GM19043 (cell line): Measurements from ENCODE around the gene OR2T11.
"Not testable (repeated sequence)": the region's sequence is repeated elsewhere in the genome, so short reads cannot be mapped to it uniquely, and the experiment has no call there.

Source experiments
- ATAC-seq: cut with Tn5 transposase; IDR thresholded peaks from one replicate; pipeline ENCODE4 v1.9.1; 2021; ENCODE audit warnings: low read depth; ENCODE audit not compliant: unreplicated experiment

The OR2T11 gene

GRCh38 chr1:248621770-248622169 is 13.1 kb downstream of the OR2T11 start:
- ATAC-seq, result no peak

GRCh38 chr1:248618878-248619277 is 16.0 kb downstream of the OR2T11 start:
- ATAC-seq, result no peak

GRCh38 chr1:248618119-248618518 is 16.8 kb downstream of the OR2T11 start:
- ATAC-seq, result no peak

GRCh38 chr1:248613742-248614141 is 21.1 kb downstream of the OR2T11 start:
- ATAC-seq, result no peak

- no peak for ATAC-seq
These were observed 22.9 kb downstream of the OR2T11 start for GRCh38 chr1:248611883-248612414.

- no peak for ATAC-seq
These were observed 24.6 kb downstream of the OR2T11 start for GRCh38 chr1:248610301-248610700.

- no peak for ATAC-seq
These were observed 35.5 kb downstream of the OR2T11 start for GRCh38 chr1:248599396-248599795.

- no peak for ATAC-seq
These were observed 37.3 kb downstream of the OR2T11 start, which contains the start of gene OR2T10 for GRCh38 chr1:248597589-248597988. Gene OR2T10, minus strand, starts transcription at chr1:248597700. Its CDS starts 3,932 bp downstream, at chr1:248593768.

GRCh38 chr1:248596615-248597014 is 38.3 kb downstream of the OR2T11 start:
- no peak for ATAC-seq

- no peak for ATAC-seq
These were observed 41.7 kb downstream of the OR2T11 start for GRCh38 chr1:248593226-248593625.

- ATAC-seq, result no peak
These were observed 42.2 kb downstream of the OR2T11 start for GRCh38 chr1:248592655-248593054.

- ATAC-seq, result no peak
These were observed 44.8 kb downstream of the OR2T11 start for GRCh38 chr1:248590055-248590454.

GRCh38 chr1:248589334-248589733 is 45.6 kb downstream of the OR2T11 start:
- ATAC-seq, result no peak

GRCh38 chr1:248585266-248585665 is 49.6 kb downstream of the OR2T11 start:
- no peak for ATAC-seq

- no peak for ATAC-seq
These were observed 58.5 kb downstream of the OR2T11 start for GRCh38 chr1:248576260-248576980.

GRCh38 chr1:248574657-248575056 is 60.2 kb downstream of the OR2T11 start, which contains the start of gene OR2T34:
Gene OR2T34, minus strand, starts transcription at chr1:248574757. Its CDS starts 0 bp downstream, at chr1:248574757.
- ATAC-seq, result not testable (repeated sequence)

- not testable (repeated sequence) for ATAC-seq
These were observed 61.0 kb downstream of the OR2T11 start for GRCh38 chr1:248573856-248574255.
